GM12892 (cell line): ENCODE data around the gene EVX2.

Experiments used
- POLR2A ChIP-seq: IDR thresholded peaks from 2 replicates; pipeline ENCODE4 v1.6.1; 2011; ENCODE audit warnings: low read depth, low read length, control low read depth
- POLR2AphosphoS5 ChIP-seq: IDR thresholded peaks from 2 replicates; pipeline ENCODE4 v1.6.1; 2011; ENCODE audit warnings: low read depth, low read length, control low read depth

- no peak for TF ChIP-seq POLR2AphosphoS5
- TF ChIP-seq POLR2A, result no peak
Observed at GRCh38 chr2:176075481-176075880, 8.3 kb downstream of the EVX2 start.
